Ascending aorta (tissue), 2 donors: ENCODE measurements around the gene TFDP2. TPM values are rescaled to one million over a fixed set of nuclear protein-coding genes. Genes with fewer than 3 reads are reported as not detected.

Experiments used
- DNase-seq, 2 donors: peaks; one replicate each; pipeline ENCODE4 v3.0.0-alpha.2; 2019; ENCODE audit warnings: low spot score in 2 of 2
- H3K27ac ChIP-seq, 2 donors: fragments of 200-600 bp; sonication (generic); one replicate each; pipeline ENCODE4 v1.5.1; 2016 to 2017; ENCODE audit warnings: mild to moderate bottlenecking in 1 of 2
- H3K27me3 ChIP-seq: fragments of 200-600 bp; sonication (generic); one replicate; pipeline ENCODE4 v1.5.1; 2017
- H3K36me3 ChIP-seq, 2 donors: fragments of 200-600 bp; sonication (generic); one replicate each; pipeline ENCODE4 v1.5.1; 2016
- H3K4me1 ChIP-seq, 2 donors: fragments of 200-600 bp; sonication (generic); one replicate each; pipeline ENCODE4 v1.5.1; 2016 to 2017; ENCODE audit warnings: mild to moderate bottlenecking in 1 of 2
- H3K4me3 ChIP-seq, 2 donors: fragments of 200-600 bp; sonication (generic); one replicate each; pipeline ENCODE4 v1.5.1; 2016 to 2017; ENCODE audit warnings: mild to moderate bottlenecking in 1 of 2
- H3K9me3 ChIP-seq, 2 donors: fragments of 200-600 bp; sonication (generic); one replicate each; pipeline ENCODE4 v1.5.1; 2016
- CTCF ChIP-seq, 3 experiments: fragments of 200-600 bp in 2 of 3; fragments of 450-650 bp in 1 of 3; sonication (generic) in 2 of 3; IDR thresholded peaks; one replicate each; pipeline ENCODE4 v1.5.1; 2016 to 2019; ENCODE audit warnings: antibody characterized with exemption in 3 of 3, mild to moderate bottlenecking in 1 of 3, moderate library complexity in 1 of 3
- intact Hi-C: fragments of 100-400 bp; cut with DNase I; formaldehyde crosslinking; loops from one replicate; pipeline ENCODE4 v1.15.1; 2023
- total RNA-seq: library from RNA; depleted of rRNA; stranded (reverse); fragments of >200 nt; gene quantifications from one replicate; pipeline ENCODE4 v1.1.0, GENCODE V29; 2016

The TFDP2 gene
- total RNA-seq, 1 donor from 2014 or later = 23.0 TPM

GRCh38 chr3:142046320-142047020 lies 102.9 kb downstream of the TFDP2 start:
- intact Hi-C loops = no loop called here
- Histone ChIP-seq H3K4me1 (no peaks in the 10 kb centered on the region), H3K36me3 (no peaks in the 10 kb centered on the region), H3K9me3 (no peaks in the 10 kb centered on the region), H3K27me3 (no peaks in the 10 kb centered on the region), H3K4me3 (no peak overlapping the region), H3K27ac (no peak overlapping the region)
- DNase-seq = no peak
- TF ChIP-seq CTCF (IDR thresholded peaks at IDR 0.05) = no peak

- Histone ChIP-seq H3K4me3 (no peak overlapping the region), H3K27me3 (no peaks in the 10 kb centered on the region), H3K4me1 (no peaks in the 10 kb centered on the region), H3K9me3 (no peaks in the 10 kb centered on the region), H3K27ac (no peak overlapping the region), H3K36me3 (no peaks in the 10 kb centered on the region)
- DNase-seq = no peak
- intact Hi-C loops = no loop called here
- no peak for TF ChIP-seq CTCF (IDR thresholded peaks at IDR 0.05)
Measured at GRCh38 chr3:142040941-142041491, 108.3 kb downstream of the TFDP2 start.

GRCh38 chr3:142035308-142035922 lies 113.9 kb downstream of the TFDP2 start:
- Histone ChIP-seq H3K36me3 (no peaks in the 10 kb centered on the region), H3K27ac (no peak overlapping the region), H3K4me3 (no peak overlapping the region), H3K4me1 (no peaks in the 10 kb centered on the region), H3K27me3 (no peaks in the 10 kb centered on the region), H3K9me3 (no peaks in the 10 kb centered on the region)
- no peak for TF ChIP-seq CTCF (IDR thresholded peaks at IDR 0.05)
- no peak for DNase-seq
- intact Hi-C loops = no loop called here

GRCh38 chr3:142033292-142033691 lies 116.1 kb downstream of the TFDP2 start:
- Histone ChIP-seq H3K36me3 (no peaks in the 10 kb centered on the region), H3K4me1 (peaks cover 0 to 4% of the 10 kb centered on the region in 2 donors), H3K4me3 (no peak overlapping the region), H3K9me3 (no peaks in the 10 kb centered on the region), H3K27ac (no peak overlapping the region), H3K27me3 (no peaks in the 10 kb centered on the region)
- intact Hi-C loops = no loop called here
- TF ChIP-seq CTCF (IDR thresholded peaks at IDR 0.05) = no peak
- DNase-seq = no peak

GRCh38 chr3:142031575-142031974 lies 117.8 kb downstream of the TFDP2 start:
- no peak for DNase-seq
- Histone ChIP-seq H3K36me3 (no peaks in the 10 kb centered on the region), H3K27ac (no peak overlapping the region), H3K4me1 (peaks cover 0 to 4% of the 10 kb centered on the region in 2 donors), H3K27me3 (no peaks in the 10 kb centered on the region), H3K9me3 (no peaks in the 10 kb centered on the region), H3K4me3 (no peak overlapping the region)
- TF ChIP-seq CTCF (IDR thresholded peaks at IDR 0.05) = no peak
- intact Hi-C loops = no loop called here
